GM12872 (cell line): ENCODE results near the gene PLA2G15.

Experiments
- CTCF ChIP-seq: IDR thresholded peaks from 3 replicates; pipeline ENCODE4 v1.5.1; 2011; ENCODE audit warnings: low read depth, mild to moderate bottlenecking, low read length, moderate library complexity; ENCODE audit not compliant: insufficient read depth

PLA2G15 gene

GRCh38 chr16:68228652-68229051, 16.5 kb upstream of the PLA2G15 start:
- no peak for TF ChIP-seq CTCF

- peak; percentile 88 for TF ChIP-seq CTCF
Observed at GRCh38 chr16:68229431-68230175, 15.6 kb upstream of the PLA2G15 start.

GRCh38 chr16:68230176-68230571, 15.0 kb upstream of the PLA2G15 start:
- no peak for TF ChIP-seq CTCF

- TF ChIP-seq CTCF = no peak
Observed at GRCh38 chr16:68230956-68231355, 14.2 kb upstream of the PLA2G15 start.

- TF ChIP-seq CTCF = no peak
Observed at GRCh38 chr16:68231384-68232136, 13.6 kb upstream of the PLA2G15 start.

GRCh38 chr16:68232335-68232734, 12.8 kb upstream of the PLA2G15 start:
- no peak for TF ChIP-seq CTCF

- no peak for TF ChIP-seq CTCF
Observed at GRCh38 chr16:68233085-68233834, 11.9 kb upstream of the PLA2G15 start.
